ENCODE data around the gene FCRL1.

DNA sequence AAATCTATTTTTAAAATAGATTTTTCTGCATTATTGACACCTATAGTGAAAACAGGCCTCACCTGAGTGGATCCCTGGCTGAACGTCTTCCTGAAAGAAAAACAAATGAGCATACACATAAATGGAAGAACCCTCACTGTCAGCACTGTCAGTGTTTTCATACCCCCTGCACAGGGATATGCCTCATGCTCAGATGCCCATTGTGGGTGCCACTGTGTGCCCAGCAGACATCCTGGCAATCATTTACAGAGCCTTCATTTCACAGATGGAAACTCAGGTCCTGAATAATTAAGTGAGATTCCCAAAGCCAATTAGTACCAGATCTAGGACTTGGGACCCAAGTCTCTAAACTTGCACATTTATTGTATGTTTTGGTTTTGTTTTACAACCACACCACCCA lies 19.9 kb downstream of the FCRL1 start:
- TF ChIP-seq POLR2A (IDR thresholded peaks at IDR 0.05) = no peak
- TF ChIP-seq, protein P1, sequence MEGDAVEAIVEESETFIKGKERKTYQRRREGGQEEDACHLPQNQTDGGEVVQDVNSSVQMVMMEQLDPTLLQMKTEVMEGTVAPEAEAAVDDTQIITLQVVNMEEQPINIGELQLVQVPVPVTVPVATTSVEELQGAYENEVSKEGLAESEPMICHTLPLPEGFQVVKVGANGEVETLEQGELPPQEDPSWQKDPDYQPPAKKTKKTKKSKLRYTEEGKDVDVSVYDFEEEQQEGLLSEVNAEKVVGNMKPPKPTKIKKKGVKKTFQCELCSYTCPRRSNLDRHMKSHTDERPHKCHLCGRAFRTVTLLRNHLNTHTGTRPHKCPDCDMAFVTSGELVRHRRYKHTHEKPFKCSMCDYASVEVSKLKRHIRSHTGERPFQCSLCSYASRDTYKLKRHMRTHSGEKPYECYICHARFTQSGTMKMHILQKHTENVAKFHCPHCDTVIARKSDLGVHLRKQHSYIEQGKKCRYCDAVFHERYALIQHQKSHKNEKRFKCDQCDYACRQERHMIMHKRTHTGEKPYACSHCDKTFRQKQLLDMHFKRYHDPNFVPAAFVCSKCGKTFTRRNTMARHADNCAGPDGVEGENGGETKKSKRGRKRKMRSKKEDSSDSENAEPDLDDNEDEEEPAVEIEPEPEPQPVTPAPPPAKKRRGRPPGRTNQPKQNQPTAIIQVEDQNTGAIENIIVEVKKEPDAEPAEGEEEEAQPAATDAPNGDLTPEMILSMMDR (IDR thresholded peaks at IDR 0.05) = no peak

Data from ovary (tissue), 3 donors.